Raji (cell line): ENCODE measurements around the gene KCNS1.

ENCODE experiments used
- POLR2A ChIP-seq: IDR thresholded peaks from 2 replicates; pipeline ENCODE4 v1.6.1; 2011; ENCODE audit warnings: low read depth, low read length, control low read depth; ENCODE audit not compliant: insufficient read depth

The KCNS1 gene

DNA sequence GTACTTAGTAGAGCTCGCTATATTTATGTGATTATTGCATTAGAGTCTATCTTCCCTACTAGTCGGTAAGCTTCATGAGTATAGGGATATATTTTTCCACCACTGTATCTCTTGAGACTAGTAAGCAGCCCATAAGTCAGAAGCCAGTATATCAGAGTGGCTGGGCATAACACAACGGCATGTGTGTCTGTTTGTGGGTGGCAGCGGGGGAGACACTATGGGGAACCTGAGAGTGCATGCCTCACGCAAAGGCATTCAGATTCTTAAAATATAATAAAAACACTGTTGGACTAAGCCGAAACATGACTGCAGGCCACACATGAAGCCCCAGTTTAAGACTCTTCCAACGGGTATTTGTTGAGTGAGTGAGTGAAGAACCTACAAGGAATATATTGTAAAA, 8.0 kb downstream of the KCNS1 start:
- no peak for TF ChIP-seq POLR2A

DNA sequence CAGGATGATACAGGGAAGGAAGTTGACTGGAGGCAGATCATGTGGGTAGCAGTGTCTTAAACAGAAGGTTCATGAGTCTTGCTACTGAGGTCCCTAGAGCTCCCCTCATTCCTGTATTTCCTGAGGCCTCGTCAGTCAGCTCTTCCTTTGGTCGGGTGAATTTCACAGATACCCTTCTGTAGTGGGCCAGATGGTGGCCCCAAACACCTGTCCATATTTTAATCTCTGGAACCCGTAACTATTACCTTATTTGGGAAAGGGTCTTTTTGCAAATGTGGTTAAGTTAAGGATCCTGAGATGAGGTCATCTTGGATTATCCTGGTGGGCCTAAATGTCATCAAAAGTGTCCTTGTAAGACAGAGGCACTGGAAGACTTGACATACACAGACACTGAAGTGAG, 9.6 kb downstream of the KCNS1 start:
- no peak for TF ChIP-seq POLR2A

DNA sequence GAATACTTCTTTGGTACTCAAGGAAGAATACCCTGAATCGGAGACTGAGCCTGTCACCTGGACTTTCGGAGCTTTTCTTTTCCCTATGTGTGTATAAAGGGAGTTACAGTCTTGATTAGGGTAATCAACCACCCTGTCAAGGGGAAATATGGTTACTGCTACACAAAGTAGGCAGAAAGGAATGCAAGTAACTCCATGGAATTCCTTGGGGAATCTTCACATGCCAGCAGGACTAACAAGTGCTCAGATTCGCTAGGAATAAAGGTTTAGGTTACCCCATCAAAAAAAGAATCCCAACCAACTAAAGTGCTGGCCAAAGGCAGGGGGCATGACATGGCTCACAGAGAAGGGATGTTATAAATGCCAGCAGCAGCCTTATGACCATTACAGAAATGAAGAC, 10.4 kb downstream of the KCNS1 start:
- TF ChIP-seq POLR2A: no peak

DNA sequence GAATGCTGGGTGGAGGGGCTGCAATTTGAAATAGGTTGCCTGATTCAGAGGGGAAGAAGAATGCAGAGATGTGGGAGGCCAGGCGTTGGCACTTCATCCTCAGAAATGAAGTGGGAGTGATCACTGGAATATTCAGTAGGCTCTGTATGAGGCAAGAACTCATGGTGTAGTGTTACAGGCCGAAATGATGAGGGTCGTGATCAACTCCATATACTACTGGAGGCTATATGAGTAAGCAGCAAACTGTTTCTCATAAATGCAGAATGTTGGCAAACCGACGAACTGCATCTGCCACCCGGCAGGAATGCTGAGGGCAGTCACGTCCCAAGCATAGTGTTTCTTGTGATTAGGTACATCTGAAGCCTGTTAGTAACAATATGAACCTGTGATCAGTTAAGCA, 12.7 kb downstream of the KCNS1 start:
- TF ChIP-seq POLR2A: no peak

DNA sequence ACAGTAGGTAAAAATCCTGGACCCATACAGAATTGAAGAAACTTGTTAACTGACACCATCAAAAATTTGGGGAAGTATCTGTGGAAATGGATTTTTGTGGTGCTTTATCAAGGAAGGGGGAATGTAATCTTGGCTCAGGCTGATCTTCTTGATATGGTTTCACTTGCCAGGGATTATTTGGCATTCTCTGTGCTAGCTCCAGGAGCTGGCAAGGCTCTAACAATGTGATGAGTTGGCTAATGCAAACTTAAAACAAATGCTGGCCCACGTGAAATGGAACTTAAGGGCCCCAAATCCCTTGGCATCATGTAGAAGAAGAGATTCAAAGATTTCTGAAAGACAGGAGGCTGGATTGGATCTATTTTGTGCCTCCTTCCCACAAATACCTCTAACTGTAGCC, 13.1 kb downstream of the KCNS1 start:
- no peak for TF ChIP-seq POLR2A

DNA sequence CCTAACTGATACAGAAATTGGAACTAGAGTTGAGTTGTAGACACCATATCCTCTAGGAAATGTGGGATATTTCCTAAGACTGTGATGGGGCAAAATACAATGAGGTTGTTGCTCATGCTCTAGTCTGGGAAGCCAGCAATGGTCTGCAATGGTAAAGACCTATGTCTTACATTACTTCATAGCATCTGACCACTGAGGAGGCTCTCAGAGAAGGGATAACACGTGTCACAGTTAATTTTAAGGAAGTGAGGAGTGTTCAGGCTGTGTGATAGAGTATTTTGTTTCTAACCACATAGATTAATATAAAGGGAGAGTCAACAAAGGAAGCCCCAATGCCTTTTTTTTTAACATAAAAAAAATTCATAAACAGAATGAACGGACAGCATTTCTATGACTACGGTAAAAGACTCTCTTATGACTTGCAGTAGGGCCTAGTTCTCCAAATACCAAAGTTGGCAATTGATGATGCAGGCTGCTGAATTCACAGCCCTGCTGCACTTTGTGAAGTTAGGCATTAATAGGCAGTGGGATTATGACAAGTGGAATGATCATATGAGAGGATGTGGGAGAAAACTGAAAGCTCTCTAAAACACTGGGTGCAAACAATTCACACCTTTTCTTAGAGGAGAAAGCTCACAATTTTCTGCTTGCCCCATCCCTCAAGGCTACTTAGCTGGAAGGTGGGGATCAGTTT, 13.7 kb downstream of the KCNS1 start:
- no peak for TF ChIP-seq POLR2A

DNA sequence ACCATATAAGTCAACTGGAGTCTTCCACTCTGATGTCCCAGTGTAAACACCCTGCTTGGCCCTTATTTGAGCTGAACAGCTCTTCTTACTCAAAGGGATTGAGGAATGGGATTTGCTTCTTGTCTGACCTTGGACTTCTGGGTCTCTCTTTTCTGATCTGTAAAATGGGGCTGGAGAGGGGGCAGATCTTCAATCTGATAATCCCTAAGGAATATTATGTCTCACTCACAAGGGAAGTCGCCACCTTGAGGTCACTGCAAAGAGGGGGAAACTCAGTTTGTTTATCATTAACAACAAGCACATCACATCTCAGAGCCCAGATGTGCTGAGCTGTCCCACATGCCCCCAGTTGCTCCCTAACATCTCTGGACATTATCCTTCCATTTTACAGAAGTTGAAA, 15.1 kb downstream of the KCNS1 start:
- TF ChIP-seq POLR2A: no peak

DNA sequence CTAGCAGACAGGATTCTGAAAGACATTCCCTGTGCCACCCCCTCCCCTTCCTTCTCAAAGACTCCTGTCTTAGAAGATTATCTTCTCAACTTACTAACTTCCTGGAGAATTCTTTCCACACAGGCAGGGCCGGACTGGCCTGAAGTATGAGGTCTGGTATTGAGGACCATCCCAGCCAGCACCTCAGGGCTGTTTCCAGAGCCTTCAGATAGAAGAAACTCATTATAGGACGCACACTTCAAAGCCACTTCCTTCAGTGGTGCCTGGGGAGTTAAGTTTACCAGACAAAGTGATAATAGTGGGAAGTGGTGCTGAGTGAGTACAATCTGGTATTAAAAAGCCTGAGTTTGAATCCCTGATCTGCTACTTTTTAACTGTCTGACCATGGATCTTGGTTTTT, 15.6 kb downstream of the KCNS1 start:
- TF ChIP-seq POLR2A: no peak

DNA sequence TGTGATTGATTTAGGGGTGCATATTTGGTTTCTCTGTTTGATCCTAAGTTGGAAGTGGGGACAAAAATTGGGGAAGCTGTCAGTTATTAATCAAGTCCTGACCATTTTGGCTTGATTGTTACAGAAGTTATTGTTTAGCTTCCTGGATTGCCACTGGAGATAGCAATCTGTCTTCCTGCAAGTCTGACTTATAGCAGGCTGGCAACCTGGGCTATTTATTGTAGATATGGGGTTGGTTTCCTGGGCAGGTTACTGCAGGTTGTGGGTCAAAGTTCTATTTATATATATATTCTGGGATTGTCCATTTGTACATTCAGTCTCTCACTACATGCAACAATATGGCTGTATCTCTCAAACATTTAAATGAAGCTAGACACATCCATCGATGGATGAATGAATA, 17.8 kb downstream of the KCNS1 start:
- no peak for TF ChIP-seq POLR2A

DNA sequence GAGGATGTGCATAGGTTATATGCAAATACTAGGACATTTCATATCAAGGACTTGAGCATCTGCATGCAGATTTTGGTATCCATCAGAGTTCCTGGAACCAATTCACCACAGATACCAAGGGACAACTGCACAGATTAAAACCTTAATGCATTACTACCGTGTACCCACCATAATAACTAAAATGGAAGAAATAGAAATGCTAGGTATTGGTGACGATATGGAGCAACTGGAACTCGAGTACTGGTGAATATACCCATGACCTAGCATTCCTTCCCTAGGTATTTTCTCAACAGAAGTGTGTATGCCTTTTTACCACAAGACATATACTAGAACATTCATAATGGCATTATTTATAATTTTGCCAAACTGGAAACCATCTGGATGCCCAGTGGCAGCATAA, 18.5 kb downstream of the KCNS1 start:
- no peak for TF ChIP-seq POLR2A

DNA sequence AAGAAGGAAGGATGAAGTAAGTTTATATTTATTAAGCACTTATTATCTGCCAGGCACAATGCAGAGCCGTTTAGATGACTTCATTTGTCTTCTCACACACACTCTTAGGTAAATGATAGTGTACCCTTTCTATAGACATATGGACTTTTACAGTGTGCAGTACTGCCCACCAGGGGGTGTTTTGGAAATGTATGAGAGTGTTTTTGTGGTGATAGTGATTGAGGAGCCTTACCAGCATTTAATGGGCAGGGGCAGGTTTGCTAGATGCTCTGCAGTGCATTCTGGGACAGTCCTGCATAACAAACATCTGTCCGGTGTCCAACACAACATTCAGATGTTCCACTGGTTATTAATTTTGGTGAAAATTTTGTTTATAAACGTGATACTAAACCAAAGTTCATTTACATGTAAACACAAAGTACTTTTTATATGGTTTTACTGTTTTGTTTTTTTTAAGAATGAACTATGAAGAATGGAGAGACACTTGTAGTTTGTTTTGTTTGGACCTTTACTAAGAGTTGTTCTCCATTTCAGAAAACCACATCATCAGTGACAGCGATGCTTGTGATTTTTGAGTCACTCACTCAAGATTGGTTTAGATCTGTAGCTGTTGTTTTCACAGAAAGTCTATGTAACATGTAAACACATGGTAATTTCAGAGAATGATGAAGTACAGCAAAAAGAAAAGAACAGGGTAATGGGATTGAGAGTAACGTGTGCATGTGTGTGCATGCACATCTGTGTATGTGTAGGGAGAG, 19.9 kb downstream of the KCNS1 start:
- TF ChIP-seq POLR2A: no peak

DNA sequence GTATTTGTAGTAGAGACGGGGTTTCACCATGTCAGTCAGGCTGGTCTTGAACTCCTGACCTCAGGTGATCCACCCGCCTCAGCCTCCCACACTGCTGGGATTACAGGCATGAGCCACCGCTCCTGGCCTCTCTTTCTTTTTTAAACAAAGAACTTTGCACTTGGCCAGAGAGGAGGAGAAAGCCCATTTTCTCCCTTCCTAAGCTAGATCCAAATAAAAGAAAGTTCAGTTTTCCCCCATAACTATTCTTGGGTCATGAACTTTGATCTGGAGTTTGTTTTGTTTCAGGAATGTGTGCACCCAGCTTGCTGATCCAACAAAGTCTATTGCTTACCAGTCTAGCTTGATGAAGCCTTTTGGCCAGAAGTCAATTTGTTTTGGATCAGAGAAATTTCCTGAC, 23.4 kb downstream of the KCNS1 start:
- TF ChIP-seq POLR2A: no peak

DNA sequence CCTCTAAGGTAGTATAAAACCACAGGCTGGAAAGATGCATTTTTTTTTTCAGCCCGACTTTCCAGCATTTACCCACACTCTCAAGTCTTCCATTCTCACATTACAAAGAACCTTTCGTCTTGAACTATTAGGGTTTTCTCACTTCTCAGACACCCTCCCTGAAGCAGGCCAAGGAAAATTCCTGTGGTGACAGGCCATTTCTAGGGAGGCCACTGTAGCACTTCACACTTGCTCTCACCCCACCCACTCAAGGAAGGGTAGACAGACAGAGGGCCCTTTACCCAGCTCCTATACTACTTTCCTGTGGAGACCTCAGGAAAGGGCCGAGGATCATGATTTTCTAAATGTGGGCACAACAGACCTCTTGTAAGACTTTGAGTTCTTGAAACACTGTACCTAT, 27.7 kb downstream of the KCNS1 start:
- no peak for TF ChIP-seq POLR2A

DNA sequence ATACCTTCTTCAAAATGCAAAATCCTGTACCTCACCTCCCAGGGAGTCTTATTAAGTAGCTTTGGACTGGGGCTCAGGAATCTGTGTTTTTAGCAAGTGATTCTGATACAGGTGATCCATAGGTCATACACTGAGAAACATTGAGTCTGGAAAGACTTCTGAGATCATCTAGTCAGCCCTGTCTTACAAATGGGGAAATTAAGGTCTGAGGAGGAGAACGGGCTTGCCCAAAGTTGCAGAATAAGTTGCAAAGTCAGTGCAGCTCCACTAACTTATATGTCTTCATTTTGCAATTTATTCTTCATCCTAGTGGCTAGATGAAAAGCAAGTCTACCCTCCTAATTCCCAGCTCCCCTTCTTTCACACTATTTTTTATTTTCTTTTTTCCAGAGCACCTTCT, 28.9 kb downstream of the KCNS1 start:
- no peak for TF ChIP-seq POLR2A

DNA sequence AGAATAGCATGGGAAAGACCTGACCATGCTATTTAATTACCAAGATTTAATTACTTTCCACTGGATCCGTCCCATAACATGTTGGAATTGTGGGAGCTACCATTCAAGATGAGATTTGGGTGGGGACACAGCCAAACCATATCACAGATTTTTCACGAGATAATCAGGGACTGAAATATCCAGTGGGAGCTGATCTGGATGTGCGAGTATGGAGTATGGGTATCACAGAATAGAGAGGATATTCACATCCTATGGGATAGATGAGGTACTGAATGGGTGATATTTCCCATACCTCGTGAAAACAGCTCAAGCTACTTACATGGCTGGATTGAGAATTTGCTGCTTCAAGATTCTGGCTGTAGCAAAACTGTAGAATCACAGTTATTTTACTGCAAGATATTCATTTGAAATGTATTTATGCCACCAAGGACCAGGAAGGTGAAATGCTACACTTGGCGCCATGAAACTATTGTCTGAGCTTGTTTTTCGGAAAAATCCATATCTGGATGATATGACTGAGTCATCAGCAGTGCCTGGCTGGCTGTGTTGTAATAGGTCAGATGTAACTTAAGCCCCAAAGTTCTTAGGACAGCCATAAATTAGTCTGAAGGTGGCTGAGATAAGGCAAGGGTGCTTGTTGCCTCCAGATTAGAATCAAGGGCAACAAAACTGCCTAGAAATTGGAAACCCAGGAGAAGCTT, 29.8 kb downstream of the KCNS1 start:
- no peak for TF ChIP-seq POLR2A

DNA sequence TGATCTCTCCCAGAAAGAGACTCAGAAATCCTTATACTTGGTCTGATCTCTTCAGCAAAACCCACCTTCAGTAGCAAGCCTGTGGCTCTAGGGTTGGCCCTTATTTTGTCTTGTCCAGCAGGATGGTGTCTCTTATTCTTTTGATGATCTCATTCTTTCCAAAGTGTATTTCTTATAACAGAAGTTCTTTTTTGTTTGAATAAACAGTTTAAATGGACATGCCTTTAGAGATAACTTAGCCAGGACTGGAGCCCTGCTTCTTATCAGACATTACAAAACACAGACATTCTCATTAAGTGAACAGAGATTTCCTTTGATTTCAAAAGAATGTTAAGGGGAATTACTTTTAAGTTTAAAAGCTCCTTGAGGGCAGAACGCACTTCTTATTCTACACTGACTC, 31.7 kb downstream of the KCNS1 start:
- TF ChIP-seq POLR2A: no peak
